DMS53 treated with DMSO at 0.1 percent for 48 hours (cell line): ENCODE data around the gene UBE2QL1.

Experiments used
- DNase-seq: peaks from one replicate; lab custom pipeline; 2025; ENCODE audit not compliant: unreplicated experiment; lab: John Stamatoyannopoulos, UW

UBE2QL1 gene

GRCh38 chr5:6473284-6473683 is 24.6 kb downstream of the UBE2QL1 start:
- DNase-seq = no peak

- no peak for DNase-seq
Observed at GRCh38 chr5:6475626-6476312, 27.1 kb downstream of the UBE2QL1 start.

- no peak for DNase-seq
Observed at GRCh38 chr5:6476313-6476661, 27.6 kb downstream of the UBE2QL1 start.

- DNase-seq = no peak
Observed at GRCh38 chr5:6478793-6479192, 30.1 kb downstream of the UBE2QL1 start.

- no peak for DNase-seq
Observed at GRCh38 chr5:6480133-6481051, 31.7 kb downstream of the UBE2QL1 start.

GRCh38 chr5:6482735-6483134 is 34.1 kb downstream of the UBE2QL1 start:
- no peak for DNase-seq

GRCh38 chr5:6483880-6484382 is 35.3 kb downstream of the UBE2QL1 start:
- DNase-seq = no peak

GRCh38 chr5:6484446-6484845 is 35.8 kb downstream of the UBE2QL1 start:
- DNase-seq = no peak

GRCh38 chr5:6484899-6485298 is 36.2 kb downstream of the UBE2QL1 start:
- no peak for DNase-seq

GRCh38 chr5:6485441-6485840 is 36.8 kb downstream of the UBE2QL1 start:
- DNase-seq = no peak

- no peak for DNase-seq
Observed at GRCh38 chr5:6486074-6486473, 37.4 kb downstream of the UBE2QL1 start.

GRCh38 chr5:6487081-6487480 is 38.4 kb downstream of the UBE2QL1 start:
- DNase-seq = no peak

GRCh38 chr5:6488021-6488420 is 39.4 kb downstream of the UBE2QL1 start:
- DNase-seq = no peak

- no peak for DNase-seq
Observed at GRCh38 chr5:6489643-6490185, 41.1 kb downstream of the UBE2QL1 start.

GRCh38 chr5:6490246-6490645 is 41.6 kb downstream of the UBE2QL1 start:
- DNase-seq = no peak

- no peak for DNase-seq
Observed at GRCh38 chr5:6490693-6491092, 42.0 kb downstream of the UBE2QL1 start.

- no peak for DNase-seq
Observed at GRCh38 chr5:6491196-6491918, 42.7 kb downstream of the UBE2QL1 start.

- no peak for DNase-seq
Observed at GRCh38 chr5:6491919-6492290, 43.2 kb downstream of the UBE2QL1 start.

- DNase-seq = no peak
Observed at GRCh38 chr5:6492934-6493333, 44.3 kb downstream of the UBE2QL1 start.

- DNase-seq = no peak
Observed at GRCh38 chr5:6493681-6494454, 45.2 kb downstream of the UBE2QL1 start.

GRCh38 chr5:6494939-6495338 is 46.3 kb downstream of the UBE2QL1 start:
- no peak for DNase-seq
